Dermis lymphatic vessel endothelial cell (primary cell): ENCODE measurements around the gene CCNB2. TPM values are rescaled to one million over a fixed set of nuclear protein-coding genes. Genes with fewer than 3 reads are reported as not detected.

Experiments used
- total RNA-seq: library from RNA; depleted of rRNA; stranded (reverse); fragments of >200 nt; gene quantifications from 2 replicates; pipeline ENCODE4 v1.2.1, GENCODE V29; 2014

The CCNB2 gene
- total RNA-seq = 6.8 and 9.1 TPM in 2 replicates

GRCh38 chr15:59104912-59105732 lies at the start of gene CCNB2:
CCNB2 (plus strand) TSS chr15:59105146; CDS start chr15:59105269, 123 bp downstream.

Other genes with a start within 250 kb of the CCNB2 start
- 47.6 and 71.0 TPM in 2 replicates for gene SLTM, start 171.5 kb upstream of the CCNB2 start, total RNA-seq
- 18.9 and 22.3 TPM in 2 replicates for gene RNF111, start 117.5 kb upstream of the CCNB2 start, total RNA-seq
- not detected in 2 replicates for gene LDHAL6B, start 101.7 kb downstream of the CCNB2 start, total RNA-seq